Measurements from ENCODE around the gene TIFAB. TPM values are rescaled to one million over a fixed set of nuclear protein-coding genes. Genes with fewer than 3 reads are reported as not detected.
"Not testable (repeated sequence)": the region's sequence is repeated elsewhere in the genome, so short reads cannot be mapped to it uniquely, and the experiment has no call there.

TIFAB gene
- total RNA-seq (1 to 10 TPM in 1 of 5 experiments, under 1 TPM in 2, not detected in 2; 0.05 to 1.1 (median 0.08) TPM), polyA plus RNA-seq (not detected), total RNA-seq (not detected)

DNA sequence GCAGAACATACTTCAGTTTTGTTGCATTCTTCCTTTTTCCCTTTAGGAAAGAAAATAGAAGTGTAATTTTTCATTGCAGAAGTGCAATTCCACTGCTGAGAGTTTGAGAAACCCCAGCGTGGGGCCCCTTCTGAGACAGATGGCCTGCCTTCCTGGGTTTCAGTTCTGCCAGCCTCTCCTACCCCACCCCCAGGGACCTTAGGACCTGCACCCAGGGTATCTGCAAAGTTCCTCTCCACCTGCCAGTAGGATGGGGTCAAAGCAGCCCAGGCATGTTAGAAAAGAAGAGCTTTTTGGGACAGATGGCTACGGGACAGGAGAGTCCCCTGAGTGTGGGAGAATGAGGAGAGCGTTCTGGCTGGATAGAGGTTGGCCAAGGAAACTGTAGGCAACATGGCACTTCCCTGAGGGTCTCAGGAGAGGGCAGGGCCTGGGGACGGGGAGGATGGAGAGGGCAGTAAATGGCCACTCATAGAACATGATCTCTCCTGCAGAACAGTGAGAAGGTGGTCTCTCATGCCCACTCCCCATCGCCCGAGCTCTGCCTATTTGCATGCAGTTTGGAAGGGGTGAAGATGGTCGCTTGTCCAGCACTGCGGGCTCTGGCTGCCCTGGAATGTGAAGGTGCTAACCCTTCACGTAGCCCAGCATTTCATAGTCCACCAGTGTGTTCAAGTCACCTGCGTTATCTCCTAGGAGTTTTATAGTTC lies at the start of gene TIFAB:
TSS of gene TIFAB (minus strand) at position 31 of the 710 bp plus-strand sequence. CDS start 2,412 bp downstream, outside the sequence.
- Histone ChIP-seq H3K4me3 (ENCODE audit: low read length) (no peak within 1 kb of the TSS), H3K27ac (ENCODE audit: low read depth, low read length) (no peak within 1 kb of the TSS), H3K9me3 (ENCODE audit: control insufficient read depth in 2 of 3, low read length in 3 of 3) (no peaks in the 10 kb centered on the region), H3K36me3 (ENCODE audit: control insufficient read depth in 2 of 3, insufficient read depth in 3 of 3, low read length in 3 of 3) (no peaks in the 10 kb centered on the region), H3K4me1 (ENCODE audit: control insufficient read depth in 2 of 2, insufficient read depth in 2 of 2, low read length in 2 of 2) (no peaks in the 10 kb centered on the region), H3K27me3 (ENCODE audit: control insufficient read depth in 2 of 2, insufficient read depth in 2 of 2, low read length in 2 of 2) (no peaks in the 10 kb centered on the region)
- ATAC-seq (no peak), DNase-seq (no peak)
- no peaks in the 10 kb centered on the region for H3K36me3 Mint-ChIP-seq
- intact Hi-C loops (cut with micrococcal nuclease): no loop called here
- no peaks in the 10 kb centered on the region for H3K9me3 Mint-ChIP-seq
- CTCF ChIA-PET: no interaction called here
- peaks cover 2 to 9% (median 6%) of the 10 kb centered on the region in 5 donors for H3K27me3 Mint-ChIP-seq
- POLR2A ChIA-PET: no interaction called here
- no peak within 1 kb of the TSS for H3K27ac Mint-ChIP-seq
- H3K4me3 Mint-ChIP-seq: no peak within 1 kb of the TSS
- peaks cover 0 to 6% (median 0%) of the 10 kb centered on the region in 7 donors for H3K4me1 Mint-ChIP-seq

GRCh38 chr5:135498637-135498995 lies 46.5 kb upstream of the TIFAB start:
- ChIA-PET CTCF (no interaction called here), POLR2A (no interaction called here)
- no peak overlapping the region for H3K27ac Mint-ChIP-seq

GRCh38 chr5:135497971-135498636 lies 46.0 kb upstream of the TIFAB start:
- H3K4me1 Mint-ChIP-seq: no peaks in the 10 kb centered on the region
- intact Hi-C loops (cut with micrococcal nuclease): no loop called here
- H3K36me3 Mint-ChIP-seq: no peaks in the 10 kb centered on the region
- ChIA-PET CTCF (no interaction called here), POLR2A (no interaction called here)
- Histone ChIP-seq H3K9me3 (ENCODE audit: control insufficient read depth in 2 of 3, low read length in 3 of 3) (no peaks in the 10 kb centered on the region), H3K4me1 (ENCODE audit: control insufficient read depth in 2 of 2, insufficient read depth in 2 of 2, low read length in 2 of 2) (no peaks in the 10 kb centered on the region), H3K36me3 (ENCODE audit: control insufficient read depth in 2 of 3, insufficient read depth in 3 of 3, low read length in 3 of 3) (no peaks in the 10 kb centered on the region), H3K27me3 (ENCODE audit: control insufficient read depth in 2 of 2, insufficient read depth in 2 of 2, low read length in 2 of 2) (peaks cover 0 to 3% of the 10 kb centered on the region in 2 donors), H3K4me3 (ENCODE audit: low read length) (no peak overlapping the region), H3K27ac (ENCODE audit: low read depth, low read length) (no peak overlapping the region)
- peaks cover 35 to 61% (median 52%) of the 10 kb centered on the region in 5 donors for H3K27me3 Mint-ChIP-seq
- no peak for ATAC-seq
- DNase-seq: no peak
- peaks cover 0 to 2% (median 0%) of the 10 kb centered on the region in 11 donors for H3K9me3 Mint-ChIP-seq
- no peak overlapping the region for H3K27ac Mint-ChIP-seq
- no peak overlapping the region for H3K4me3 Mint-ChIP-seq

More at GRCh38 chr5:135498637-135498995, 46.5 kb upstream of the TIFAB start:
- no peaks in the 10 kb centered on the region for H3K9me3 ChIP-seq (ENCODE audit: control insufficient read depth in 2 of 3, low read length in 3 of 3)
- H3K27me3 ChIP-seq (ENCODE audit: control insufficient read depth in 2 of 2, insufficient read depth in 2 of 2, low read length in 2 of 2): peaks cover 0 to 3% of the 10 kb centered on the region in 2 donors
- H3K9me3 Mint-ChIP-seq: peaks cover 0 to 2% (median 0%) of the 10 kb centered on the region in 11 donors
- H3K36me3 Mint-ChIP-seq: no peaks in the 10 kb centered on the region
- DNase-seq: no peak
- no peak for ATAC-seq
- H3K27ac ChIP-seq (ENCODE audit: low read depth, low read length): no peak overlapping the region
- no peaks in the 10 kb centered on the region for H3K4me1 ChIP-seq (ENCODE audit: control insufficient read depth in 2 of 2, insufficient read depth in 2 of 2, low read length in 2 of 2)
- no peaks in the 10 kb centered on the region for H3K36me3 ChIP-seq (ENCODE audit: control insufficient read depth in 2 of 3, insufficient read depth in 3 of 3, low read length in 3 of 3)
- intact Hi-C loops (cut with micrococcal nuclease): no loop called here
- H3K27me3 Mint-ChIP-seq: peaks cover 35 to 59% (median 52%) of the 10 kb centered on the region in 5 donors
- no peaks in the 10 kb centered on the region for H3K4me1 Mint-ChIP-seq
- no peak overlapping the region for H3K4me3 Mint-ChIP-seq
- no peak overlapping the region for H3K4me3 ChIP-seq (ENCODE audit: low read length)

DNA sequence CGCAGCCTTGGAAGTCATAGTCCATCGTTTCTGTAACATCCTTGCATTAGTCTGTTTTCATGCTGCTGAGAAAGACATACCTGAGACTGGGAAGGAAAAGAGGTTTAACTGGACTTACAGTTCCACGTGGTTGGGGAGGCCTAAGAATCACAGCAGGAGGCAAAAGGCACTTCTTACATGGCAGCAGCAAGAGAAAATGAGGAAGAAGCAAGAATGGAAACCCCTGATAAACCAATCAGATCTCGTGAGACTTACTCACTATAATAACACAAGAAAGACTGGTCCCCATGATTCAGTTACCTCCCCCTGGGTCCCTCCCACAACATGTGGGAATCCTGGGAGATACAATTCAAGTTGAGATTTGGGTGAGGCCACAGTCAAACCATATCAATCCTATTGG lies 43.4 kb upstream of the TIFAB start:
- H3K27ac Mint-ChIP-seq; H3K27me3 ChIP-seq (ENCODE audit: control insufficient read depth in 2 of 2, insufficient read depth in 2 of 2, low read length in 2 of 2); H3K4me1 Mint-ChIP-seq; DNase-seq; ATAC-seq; H3K36me3 Mint-ChIP-seq; H3K4me1 ChIP-seq (ENCODE audit: control insufficient read depth in 2 of 2, insufficient read depth in 2 of 2, low read length in 2 of 2); H3K9me3 Mint-ChIP-seq; H3K4me3 ChIP-seq (ENCODE audit: low read length); H3K27ac ChIP-seq (ENCODE audit: low read depth, low read length); H3K36me3 ChIP-seq (ENCODE audit: control insufficient read depth in 2 of 3, insufficient read depth in 3 of 3, low read length in 3 of 3); CTCF ChIA-PET; H3K9me3 ChIP-seq (ENCODE audit: control insufficient read depth in 2 of 3, low read length in 3 of 3); H3K4me3 Mint-ChIP-seq; POLR2A ChIA-PET; intact Hi-C loops (cut with micrococcal nuclease): not testable (repeated sequence)
- peaks cover 43 to 72% (median 49%) of the 10 kb centered on the region in 5 donors for H3K27me3 Mint-ChIP-seq

- ChIA-PET CTCF (interaction anchor here (0.7 kb wide), 1 partner anchor 14 kb away, joined by 3 read pairs; no protein-coding TSS in a partner anchor), POLR2A (no interaction called here)
- no peak overlapping the region for H3K4me3 Mint-ChIP-seq
- ATAC-seq (no peak), DNase-seq (no peak)
- Histone ChIP-seq H3K27ac (ENCODE audit: low read depth, low read length) (no peak overlapping the region), H3K4me3 (ENCODE audit: low read length) (no peak overlapping the region), H3K36me3 (ENCODE audit: control insufficient read depth in 2 of 3, insufficient read depth in 3 of 3, low read length in 3 of 3) (no peaks in the 10 kb centered on the region), H3K27me3 (ENCODE audit: control insufficient read depth in 2 of 2, insufficient read depth in 2 of 2, low read length in 2 of 2) (peaks cover 0 to 3% of the 10 kb centered on the region in 2 donors), H3K9me3 (ENCODE audit: control insufficient read depth in 2 of 3, low read length in 3 of 3) (no peaks in the 10 kb centered on the region), H3K4me1 (ENCODE audit: control insufficient read depth in 2 of 2, insufficient read depth in 2 of 2, low read length in 2 of 2) (no peaks in the 10 kb centered on the region)
- H3K27ac Mint-ChIP-seq: no peak overlapping the region
- peaks cover 0 to 2% (median 0%) of the 10 kb centered on the region in 11 donors for H3K9me3 Mint-ChIP-seq
- no peaks in the 10 kb centered on the region for H3K36me3 Mint-ChIP-seq
- intact Hi-C loops (cut with micrococcal nuclease): loop anchor here in 1 of 2 donors (5.0 kb wide), 1 partner anchor 457 kb away; no protein-coding TSS in a partner anchor
- peaks cover 0 to 8% (median 7%) of the 10 kb centered on the region in 7 donors for H3K4me1 Mint-ChIP-seq
- peaks cover 53 to 77% (median 57%) of the 10 kb centered on the region in 5 donors for H3K27me3 Mint-ChIP-seq
Observed at GRCh38 chr5:135494196-135494595, 42.0 kb upstream of the TIFAB start.

DNA sequence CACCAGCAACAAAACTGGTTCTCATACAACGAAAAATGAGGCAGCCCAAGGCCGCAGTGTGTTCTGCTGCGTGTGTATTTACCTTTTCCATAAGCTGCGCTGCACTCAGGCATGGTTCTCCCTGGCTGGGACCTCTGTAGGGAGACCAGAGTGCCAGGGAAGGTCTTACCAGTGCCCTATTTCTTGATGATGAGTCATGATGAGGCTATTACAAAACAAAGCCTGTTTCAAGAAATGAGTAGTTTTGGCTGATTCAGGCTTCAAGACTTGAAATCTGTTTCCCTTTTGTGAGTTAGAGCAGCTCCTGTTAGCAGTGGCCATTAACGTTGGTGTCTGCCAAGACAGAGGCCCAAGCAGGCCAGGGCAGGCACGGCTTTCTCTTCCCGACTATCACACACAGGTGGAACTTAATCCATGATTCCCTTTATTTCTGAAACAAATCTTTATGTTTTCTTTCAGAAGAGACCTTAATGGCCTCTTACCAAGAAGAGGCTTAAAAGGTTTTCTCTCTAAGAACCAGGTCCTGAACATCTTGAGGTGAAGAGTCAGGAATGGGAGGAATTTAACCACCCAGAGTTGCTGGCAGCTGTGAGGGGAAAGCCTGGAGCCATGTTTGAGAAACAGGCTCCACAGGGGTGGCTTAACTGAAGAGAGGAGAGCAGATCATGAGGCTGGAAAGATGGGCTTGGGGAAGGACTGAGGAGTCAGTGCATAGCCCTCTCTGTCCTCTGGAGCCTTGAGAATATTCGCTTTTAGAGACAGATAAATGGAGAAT lies 41.4 kb upstream of the TIFAB start:
- peaks cover 1 to 9% (median 8%) of the 10 kb centered on the region in 7 donors for H3K4me1 Mint-ChIP-seq
- H3K36me3 Mint-ChIP-seq: no peaks in the 10 kb centered on the region
- intact Hi-C loops (cut with micrococcal nuclease): loop anchor here in 1 of 2 donors (5.0 kb wide), 1 partner anchor 456 kb away; no protein-coding TSS in a partner anchor
- Histone ChIP-seq H3K36me3 (ENCODE audit: control insufficient read depth in 2 of 3, insufficient read depth in 3 of 3, low read length in 3 of 3) (no peaks in the 10 kb centered on the region), H3K9me3 (ENCODE audit: control insufficient read depth in 2 of 3, low read length in 3 of 3) (no peaks in the 10 kb centered on the region), H3K4me1 (ENCODE audit: control insufficient read depth in 2 of 2, insufficient read depth in 2 of 2, low read length in 2 of 2) (no peaks in the 10 kb centered on the region), H3K27ac (ENCODE audit: low read depth, low read length) (no peak overlapping the region), H3K27me3 (ENCODE audit: control insufficient read depth in 2 of 2, insufficient read depth in 2 of 2, low read length in 2 of 2) (peaks cover 0 to 3% of the 10 kb centered on the region in 2 donors), H3K4me3 (ENCODE audit: low read length) (no peak overlapping the region)
- POLR2A ChIA-PET: no interaction called here
- H3K9me3 Mint-ChIP-seq: peaks cover 0 to 2% (median 0%) of the 10 kb centered on the region in 11 donors
- CTCF ChIA-PET: interaction anchor here (0.7 kb wide), 1 partner anchor 14 kb away, joined by 3 read pairs; no protein-coding TSS in a partner anchor
- peak; percentile 22 for ATAC-seq
- H3K4me3 Mint-ChIP-seq: no peak overlapping the region
- no peak overlapping the region for H3K27ac Mint-ChIP-seq
- DNase-seq: no peak
- H3K27me3 Mint-ChIP-seq: peaks cover 54 to 80% (median 56%) of the 10 kb centered on the region in 5 donors

Measured in naive thymus-derived CD4-positive, alpha-beta T cell (primary cell).